Nasal cavity respiratory epithelium epithelial cell of viscerocranial mucosa (primary cell): ENCODE results near the gene IGLON5. TPM values are rescaled to one million over a fixed set of nuclear protein-coding genes. Genes with fewer than 3 reads are reported as not detected.

ENCODE experiments used
- total RNA-seq: library from RNA; depleted of rRNA; stranded (reverse); fragments of >200 nt; gene quantifications from 2 replicates; pipeline ENCODE4 v1.2.3, GENCODE V29; 2014

IGLON5 gene
- total RNA-seq, result not detected in 2 replicates

GRCh38 chr19:51311351-51312257 lies at the start of gene IGLON5:
IGLON5 (plus strand) TSS chr19:51311644; CDS start chr19:51311848, 204 bp downstream.

GRCh38 chr19:51341976-51342580 lies 30.6 kb downstream of the IGLON5 start, which contains the start of gene VSIG10L:
VSIG10L (minus strand) TSS chr19:51342139; CDS start chr19:51342124, 15 bp downstream.

GRCh38 chr19:51365965-51366388 lies 54.5 kb downstream of the IGLON5 start, which contains the start of gene ETFB:
ETFB (minus strand) TSS chr19:51366388; CDS start chr19:51366326, 62 bp downstream.

GRCh38 chr19:51368366-51369282 lies 57.2 kb downstream of the IGLON5 start, which contains the start of gene CLDND2:
CLDND2 (minus strand) TSS chr19:51369003; CDS start chr19:51368577, 426 bp downstream.

GRCh38 chr19:51372649-51373504 lies 61.4 kb downstream of the IGLON5 start, which contains the start of gene NKG7:
NKG7 (minus strand) TSS chr19:51372654; CDS start chr19:51372535, 119 bp downstream.

Other genes starting within 250 kb of the IGLON5 start
- 0.68 and 1.3 TPM in 2 replicates for gene KLK13, start 246.6 kb upstream of the IGLON5 start, total RNA-seq
- under 0.01 and 0.21 TPM in 2 replicates for gene KLK14, start 228.8 kb upstream of the IGLON5 start, total RNA-seq
- gene CTU1, start 203.2 kb upstream of the IGLON5 start, total RNA-seq, result 8.2 and 10.0 TPM in 2 replicates
- not detected in 2 replicates for gene SIGLEC9, start 186.7 kb upstream of the IGLON5 start, total RNA-seq
- gene SIGLEC7, start 169.3 kb upstream of the IGLON5 start, total RNA-seq, result not detected in 2 replicates
- not detected in 2 replicates for gene CD33, start 86.6 kb upstream of the IGLON5 start, total RNA-seq
- gene SIGLECL1, start 60.6 kb upstream of the IGLON5 start, total RNA-seq, result not detected in 2 replicates
- gene VSIG10L, start 30.5 kb downstream of the IGLON5 start, total RNA-seq, result 0.68 and 1.6 TPM in 2 replicates
- 26.7 and 59.9 TPM in 2 replicates for gene ETFB, start 54.7 kb downstream of the IGLON5 start, total RNA-seq
- not detected in 2 replicates for gene CLDND2, start 57.4 kb downstream of the IGLON5 start, total RNA-seq
- not detected in 2 replicates for gene NKG7, start 61.0 kb downstream of the IGLON5 start, total RNA-seq
- not detected in 2 replicates for gene LIM2, start 76.3 kb downstream of the IGLON5 start, total RNA-seq
- gene C19orf84, start 78.9 kb downstream of the IGLON5 start, total RNA-seq, result not detected in 2 replicates
- not detected in 2 replicates for gene SIGLEC10, start 106.0 kb downstream of the IGLON5 start, total RNA-seq
- not detected in 2 replicates for gene SIGLEC8, start 146.8 kb downstream of the IGLON5 start, total RNA-seq
- gene CEACAM18, start 166.9 kb downstream of the IGLON5 start, total RNA-seq, result not detected in 2 replicates
- gene SIGLEC12, start 190.2 kb downstream of the IGLON5 start, total RNA-seq, result not detected in 2 replicates
- not detected in 2 replicates for gene SIGLEC6, start 220.0 kb downstream of the IGLON5 start, total RNA-seq